D721Med (cell line): Measurements from ENCODE around the gene THSD4.
"Not testable (repeated sequence)": the region's sequence is repeated elsewhere in the genome, so short reads cannot be mapped to it uniquely, and the experiment has no call there.

Experiments used
- DNase-seq: peaks from one replicate; pipeline ENCODE4 v3.0.0; 2011; ENCODE audit warnings: low spot score; ENCODE audit not compliant: insufficient read length
- FAIRE-seq: peaks from 2 replicates; lab custom pipeline; 2011; peaks lifted over from hg19 to GRCh38; lab: Jason Lieb, UNC
- CTCF ChIP-seq: IDR thresholded peaks from 2 replicates; pipeline ENCODE4 v1.5.1; 2012; ENCODE audit warnings: mild to moderate bottlenecking, control low read depth; ENCODE audit not compliant: insufficient read depth; ENCODE audit errors: missing control alignments

THSD4 gene

GRCh38 chr15:71362987-71363968 lies 248.0 kb downstream of the THSD4 start:
- DNase-seq (no peak), FAIRE-seq (no peak)
- TF ChIP-seq CTCF, result no peak

DNA sequence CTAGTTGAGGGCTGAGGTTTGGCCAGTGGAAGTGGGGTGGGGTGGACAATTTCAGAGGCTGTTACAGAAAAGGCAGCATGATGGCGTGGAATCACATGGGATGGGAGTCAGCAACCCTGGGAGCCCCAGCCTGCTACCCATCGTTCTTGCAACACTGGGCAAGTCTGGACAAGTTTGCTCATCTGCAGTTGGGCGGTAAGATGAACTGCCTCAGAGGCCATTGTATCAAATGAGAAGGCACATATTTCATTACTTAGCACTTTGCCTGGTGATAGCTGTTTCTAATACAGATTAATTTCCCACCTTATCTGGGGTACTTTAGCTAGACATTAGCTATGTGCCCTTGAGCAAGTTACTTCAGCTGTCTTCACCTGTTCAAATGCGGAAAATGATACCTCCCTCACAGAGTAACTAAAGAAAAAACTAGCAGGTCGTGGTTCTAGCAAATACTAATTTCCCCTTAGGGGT lies 248.9 kb downstream of the THSD4 start:
- DNase-seq, result no peak
- no peak for TF ChIP-seq CTCF
- FAIRE-seq, result no peak

DNA sequence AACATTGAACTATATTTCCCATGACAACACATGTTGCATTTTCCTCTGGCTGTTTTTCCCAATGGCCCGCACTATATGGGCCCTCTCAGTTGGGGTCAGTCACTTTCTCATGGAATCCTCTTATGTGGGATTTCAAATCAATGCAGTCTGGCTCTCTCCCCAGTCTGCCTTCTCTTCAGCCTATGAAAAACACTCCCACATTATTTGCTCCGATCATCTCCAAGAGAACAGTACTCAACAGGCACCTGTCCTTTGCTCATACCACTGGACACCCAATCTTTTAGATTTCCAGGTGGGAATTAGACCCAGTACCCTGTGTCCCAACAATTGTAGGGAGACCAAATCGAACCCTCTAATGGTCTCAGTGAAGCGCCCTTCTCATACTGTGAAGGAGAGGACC lies 251.3 kb downstream of the THSD4 start:
- no peak for DNase-seq
- no peak for TF ChIP-seq CTCF
- no peak for FAIRE-seq

- DNase-seq (no peak), FAIRE-seq (no peak)
Measured at GRCh38 chr15:71366926-71367325, 251.7 kb downstream of the THSD4 start.

GRCh38 chr15:71367737-71368136 lies 252.5 kb downstream of the THSD4 start:
- FAIRE-seq, DNase-seq: not testable (repeated sequence)

More at GRCh38 chr15:71366926-71367325, 251.7 kb downstream of the THSD4 start:
- no peak for TF ChIP-seq CTCF

DNA sequence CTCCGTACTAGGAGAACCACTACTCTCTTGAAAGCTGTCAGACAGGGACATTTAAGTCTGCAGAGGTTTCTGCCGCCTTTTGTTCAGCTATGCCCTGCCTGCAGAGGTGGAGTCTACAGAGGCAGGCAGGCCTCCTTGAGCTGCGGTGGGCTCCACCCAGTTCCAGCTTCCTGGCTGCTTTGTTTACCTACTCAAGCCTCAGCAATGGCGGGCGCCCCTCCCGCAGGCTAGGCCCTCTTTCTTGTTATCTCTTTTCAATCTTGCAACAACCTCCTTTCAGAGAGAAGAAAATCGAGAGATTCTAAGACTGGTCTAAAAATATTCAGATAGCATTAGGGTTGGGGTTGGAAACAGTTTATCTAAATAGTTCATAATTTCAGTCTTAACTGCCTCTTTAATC lies 257.5 kb downstream of the THSD4 start:
- FAIRE-seq, DNase-seq: not testable (repeated sequence)

- FAIRE-seq (no peak), DNase-seq (no peak)
- no peak for TF ChIP-seq CTCF
Measured at GRCh38 chr15:71373917-71374316, 258.6 kb downstream of the THSD4 start.
